GM23338 (cell line): Measurements from ENCODE around the gene PPFIA1.

Experiments
- EZH2 ChIP-seq: fragments of 200-600 bp; sonication (generic); IDR thresholded peaks from one replicate; pipeline ENCODE4 v1.8.0; 2017; ENCODE audit warnings: antibody characterized with exemption, mild to moderate bottlenecking, low read depth; ENCODE audit not compliant: unreplicated experiment
- JUNB ChIP-seq: IDR thresholded peaks from one replicate; pipeline ENCODE4 v1.6.1; 2016; ENCODE audit warnings: antibody characterized with exemption; ENCODE audit not compliant: unreplicated experiment
- POLR2AphosphoS5 ChIP-seq: IDR thresholded peaks from 2 replicates; pipeline ENCODE4 v1.6.1; 2016; ENCODE audit warnings: antibody characterized with exemption, low read depth
- TF ChIP-seq, protein P1 (sequence below), 2 experiments: fragments of 200-600 bp in 1 of 2; sonication (generic) in 1 of 2; conservative IDR thresholded peaks; 2 replicates each; pipeline versions ENCODE4 v1.5.1 to v1.6.1; 2016 to 2017; ENCODE audit warnings: antibody characterized with exemption in 2 of 2, low read depth in 2 of 2, mild to moderate bottlenecking in 2 of 2, moderate library complexity in 1 of 2
- TF ChIP-seq, protein P2 (sequence below): IDR thresholded peaks from one replicate; pipeline ENCODE4 v1.6.1; 2018; ENCODE audit warnings: antibody characterized with exemption; ENCODE audit not compliant: unreplicated experiment

DNA sequence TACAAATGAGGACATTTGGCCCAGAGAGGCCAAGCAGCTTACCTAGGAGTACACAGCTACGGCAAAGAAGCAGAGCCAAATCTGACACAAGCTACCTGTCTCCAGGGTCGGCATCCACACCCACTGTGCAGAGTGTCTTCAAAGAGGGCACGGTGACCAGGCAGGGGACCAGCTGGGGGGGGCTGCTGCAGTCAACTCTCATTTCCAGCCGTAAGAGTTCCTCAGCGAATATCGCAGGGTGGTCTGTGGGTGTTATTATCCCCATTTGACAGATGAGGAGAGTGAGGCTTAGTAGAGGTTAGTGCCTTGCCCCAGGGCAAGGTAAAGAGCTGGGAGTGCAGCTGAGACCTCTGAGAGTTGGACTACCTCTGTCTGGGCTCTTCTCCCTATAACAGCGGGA lies 7.1 kb upstream of the PPFIA1 start:
- TF ChIP-seq, protein P1, sequence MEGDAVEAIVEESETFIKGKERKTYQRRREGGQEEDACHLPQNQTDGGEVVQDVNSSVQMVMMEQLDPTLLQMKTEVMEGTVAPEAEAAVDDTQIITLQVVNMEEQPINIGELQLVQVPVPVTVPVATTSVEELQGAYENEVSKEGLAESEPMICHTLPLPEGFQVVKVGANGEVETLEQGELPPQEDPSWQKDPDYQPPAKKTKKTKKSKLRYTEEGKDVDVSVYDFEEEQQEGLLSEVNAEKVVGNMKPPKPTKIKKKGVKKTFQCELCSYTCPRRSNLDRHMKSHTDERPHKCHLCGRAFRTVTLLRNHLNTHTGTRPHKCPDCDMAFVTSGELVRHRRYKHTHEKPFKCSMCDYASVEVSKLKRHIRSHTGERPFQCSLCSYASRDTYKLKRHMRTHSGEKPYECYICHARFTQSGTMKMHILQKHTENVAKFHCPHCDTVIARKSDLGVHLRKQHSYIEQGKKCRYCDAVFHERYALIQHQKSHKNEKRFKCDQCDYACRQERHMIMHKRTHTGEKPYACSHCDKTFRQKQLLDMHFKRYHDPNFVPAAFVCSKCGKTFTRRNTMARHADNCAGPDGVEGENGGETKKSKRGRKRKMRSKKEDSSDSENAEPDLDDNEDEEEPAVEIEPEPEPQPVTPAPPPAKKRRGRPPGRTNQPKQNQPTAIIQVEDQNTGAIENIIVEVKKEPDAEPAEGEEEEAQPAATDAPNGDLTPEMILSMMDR (conservative IDR thresholded peaks at IDR 0.05; ENCODE audit: low read depth in 2 of 2) = no peak
- TF ChIP-seq POLR2AphosphoS5 (no peak), EZH2 (no peak), JUNB (no peak)
- TF ChIP-seq, protein P2, sequence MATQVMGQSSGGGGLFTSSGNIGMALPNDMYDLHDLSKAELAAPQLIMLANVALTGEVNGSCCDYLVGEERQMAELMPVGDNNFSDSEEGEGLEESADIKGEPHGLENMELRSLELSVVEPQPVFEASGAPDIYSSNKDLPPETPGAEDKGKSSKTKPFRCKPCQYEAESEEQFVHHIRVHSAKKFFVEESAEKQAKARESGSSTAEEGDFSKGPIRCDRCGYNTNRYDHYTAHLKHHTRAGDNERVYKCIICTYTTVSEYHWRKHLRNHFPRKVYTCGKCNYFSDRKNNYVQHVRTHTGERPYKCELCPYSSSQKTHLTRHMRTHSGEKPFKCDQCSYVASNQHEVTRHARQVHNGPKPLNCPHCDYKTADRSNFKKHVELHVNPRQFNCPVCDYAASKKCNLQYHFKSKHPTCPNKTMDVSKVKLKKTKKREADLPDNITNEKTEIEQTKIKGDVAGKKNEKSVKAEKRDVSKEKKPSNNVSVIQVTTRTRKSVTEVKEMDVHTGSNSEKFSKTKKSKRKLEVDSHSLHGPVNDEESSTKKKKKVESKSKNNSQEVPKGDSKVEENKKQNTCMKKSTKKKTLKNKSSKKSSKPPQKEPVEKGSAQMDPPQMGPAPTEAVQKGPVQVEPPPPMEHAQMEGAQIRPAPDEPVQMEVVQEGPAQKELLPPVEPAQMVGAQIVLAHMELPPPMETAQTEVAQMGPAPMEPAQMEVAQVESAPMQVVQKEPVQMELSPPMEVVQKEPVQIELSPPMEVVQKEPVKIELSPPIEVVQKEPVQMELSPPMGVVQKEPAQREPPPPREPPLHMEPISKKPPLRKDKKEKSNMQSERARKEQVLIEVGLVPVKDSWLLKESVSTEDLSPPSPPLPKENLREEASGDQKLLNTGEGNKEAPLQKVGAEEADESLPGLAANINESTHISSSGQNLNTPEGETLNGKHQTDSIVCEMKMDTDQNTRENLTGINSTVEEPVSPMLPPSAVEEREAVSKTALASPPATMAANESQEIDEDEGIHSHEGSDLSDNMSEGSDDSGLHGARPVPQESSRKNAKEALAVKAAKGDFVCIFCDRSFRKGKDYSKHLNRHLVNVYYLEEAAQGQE = no peak
